NCI-H1105 treated with DMSO at 0.1 percent for 48 hours (cell line): ENCODE measurements around the gene ASXL1.
"Not testable (repeated sequence)": the region's sequence is repeated elsewhere in the genome, so short reads cannot be mapped to it uniquely, and the experiment has no call there.

ENCODE experiments used
- DNase-seq: peaks from one replicate; lab custom pipeline; 2025; lab: John Stamatoyannopoulos, UW

Gene ASXL1

DNA sequence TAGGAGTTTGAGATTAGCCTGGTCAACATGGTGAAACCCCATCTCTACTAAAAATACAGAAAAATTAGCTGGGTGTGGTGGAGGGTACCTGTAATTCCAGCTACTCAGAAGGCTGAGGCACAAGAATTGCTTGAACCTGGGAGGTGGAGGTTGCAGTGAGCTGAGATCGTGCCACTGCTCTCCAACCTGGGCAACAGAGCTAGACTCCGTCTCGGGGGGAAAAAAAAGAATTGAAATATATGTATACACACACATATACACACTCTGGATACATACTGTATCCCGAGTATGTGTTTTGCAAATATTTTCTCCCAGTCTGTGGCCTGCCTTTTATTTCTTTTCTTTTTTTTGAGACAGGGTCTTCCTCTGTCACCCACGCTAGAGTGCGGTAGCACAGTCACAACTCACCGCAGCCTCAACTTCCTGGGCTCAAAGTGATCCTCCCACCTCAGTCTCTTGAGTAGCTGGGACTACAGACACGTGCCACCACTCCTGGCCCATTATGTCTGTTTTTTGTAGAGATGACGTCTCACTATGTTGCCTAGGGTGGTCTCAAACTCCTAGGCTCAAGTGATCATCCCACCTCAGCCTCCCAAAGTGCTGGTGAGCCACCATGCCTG lies 49.1 kb downstream of the ASXL1 start:
- DNase-seq: not testable (repeated sequence)

DNA sequence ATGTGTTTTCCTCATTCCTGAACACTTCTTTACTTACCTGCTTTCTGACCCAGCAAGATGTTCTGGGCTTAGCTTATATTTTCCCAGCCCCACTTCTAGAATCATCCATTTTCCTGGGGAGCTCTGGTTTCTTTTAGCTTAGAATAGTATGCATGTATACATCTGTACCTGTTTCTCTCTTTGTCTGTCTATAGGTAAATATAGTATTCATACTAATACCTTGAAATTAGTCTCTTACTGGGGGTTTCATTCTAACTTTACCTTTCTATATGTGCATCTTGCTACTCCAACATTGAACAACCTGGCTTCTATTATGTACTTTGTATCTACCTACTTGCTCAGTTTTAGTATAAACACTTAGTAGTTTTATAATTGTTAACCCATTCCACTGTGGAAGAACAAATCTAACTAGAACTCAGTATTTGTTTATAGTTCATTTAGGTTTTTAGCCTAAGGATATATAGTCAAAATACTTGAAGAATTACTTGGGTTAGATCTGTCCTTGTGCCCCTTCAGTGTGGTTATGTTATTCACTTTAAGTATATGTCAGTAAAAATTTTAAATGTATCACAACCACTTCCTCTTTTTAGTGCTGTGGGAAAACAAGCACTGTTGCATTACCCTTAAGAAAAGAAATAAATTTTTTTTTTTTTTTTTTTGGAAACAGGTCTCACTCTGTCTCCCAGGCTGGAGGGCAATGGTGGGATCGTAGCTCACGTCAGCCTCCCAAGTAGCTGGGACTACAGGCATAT lies 54.0 kb downstream of the ASXL1 start:
- no peak for DNase-seq

DNA sequence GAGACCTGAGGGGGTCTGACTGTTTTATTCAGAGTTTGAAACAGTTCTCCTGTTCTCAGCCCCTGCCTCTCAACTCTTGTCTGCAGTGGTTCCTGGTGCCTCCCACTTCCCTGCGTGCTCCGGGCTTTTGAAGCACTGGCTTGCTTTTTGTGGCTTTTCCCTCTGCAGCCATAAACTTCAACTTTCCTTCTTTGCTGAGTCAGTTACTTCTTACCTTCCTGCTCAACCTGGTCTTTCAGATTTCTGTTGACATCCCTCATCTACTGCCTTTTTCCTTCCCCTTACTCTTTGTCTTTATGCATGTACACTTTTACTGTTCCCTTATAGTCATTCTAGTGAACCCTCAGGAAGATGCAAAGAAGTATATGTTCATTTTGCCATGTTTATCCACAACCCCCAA lies 57.4 kb downstream of the ASXL1 start:
- no peak for DNase-seq

DNA sequence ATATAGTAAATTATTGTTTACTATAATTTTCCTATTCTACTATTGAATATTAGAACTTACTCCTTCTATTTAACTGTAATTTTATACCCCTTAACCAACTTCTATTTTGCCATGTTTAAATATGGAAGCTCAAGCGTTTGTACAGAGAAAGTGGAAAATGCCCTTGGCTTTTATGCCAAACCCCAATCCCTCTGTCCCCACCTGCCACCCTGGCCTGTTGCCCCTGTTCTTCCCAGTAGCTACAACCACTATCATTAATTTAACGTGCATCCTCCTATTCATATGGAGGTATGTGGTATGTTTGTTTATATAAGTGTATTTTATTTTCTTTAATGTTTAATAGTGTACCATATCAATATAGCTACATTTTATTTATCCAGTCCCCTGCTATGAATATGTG lies 58.1 kb downstream of the ASXL1 start:
- no peak for DNase-seq

DNA sequence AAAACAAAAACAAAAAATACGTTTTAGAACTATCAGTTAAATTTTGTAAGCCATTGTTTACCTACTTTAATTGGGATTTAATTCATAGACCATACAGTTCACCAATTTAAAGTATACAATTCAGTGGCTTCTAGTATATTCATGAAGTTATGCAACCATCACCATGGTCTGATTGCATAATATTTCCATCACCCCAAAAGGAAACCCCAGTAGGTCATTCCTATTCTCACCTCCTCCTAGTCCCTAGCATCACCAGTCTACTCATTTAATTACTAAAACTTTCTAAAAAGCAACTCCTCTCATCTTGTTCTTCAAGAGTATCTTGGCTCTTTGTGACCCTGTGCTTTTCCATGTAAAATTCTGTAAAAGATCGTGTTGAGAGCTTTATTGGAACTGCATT lies 60.2 kb downstream of the ASXL1 start:
- DNase-seq: no peak

DNA sequence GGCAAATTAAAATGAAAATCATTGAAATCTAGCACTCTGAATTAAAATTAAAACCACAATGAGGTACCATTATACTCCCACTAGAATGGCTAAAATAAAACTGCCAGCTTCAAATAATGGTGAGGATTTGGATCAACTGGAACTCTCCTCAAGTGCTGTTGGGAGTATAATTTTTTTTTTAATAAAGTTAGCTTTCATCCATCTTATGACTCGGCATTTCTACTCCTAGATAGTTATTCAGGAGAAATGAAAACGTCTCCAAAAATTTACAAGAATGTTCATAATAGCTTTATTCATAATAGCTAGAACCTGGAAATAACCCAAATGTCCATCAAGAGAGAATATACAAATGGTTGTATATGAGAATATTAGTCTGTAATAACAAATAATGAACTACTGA lies 63.2 kb downstream of the ASXL1 start:
- no peak for DNase-seq

DNA sequence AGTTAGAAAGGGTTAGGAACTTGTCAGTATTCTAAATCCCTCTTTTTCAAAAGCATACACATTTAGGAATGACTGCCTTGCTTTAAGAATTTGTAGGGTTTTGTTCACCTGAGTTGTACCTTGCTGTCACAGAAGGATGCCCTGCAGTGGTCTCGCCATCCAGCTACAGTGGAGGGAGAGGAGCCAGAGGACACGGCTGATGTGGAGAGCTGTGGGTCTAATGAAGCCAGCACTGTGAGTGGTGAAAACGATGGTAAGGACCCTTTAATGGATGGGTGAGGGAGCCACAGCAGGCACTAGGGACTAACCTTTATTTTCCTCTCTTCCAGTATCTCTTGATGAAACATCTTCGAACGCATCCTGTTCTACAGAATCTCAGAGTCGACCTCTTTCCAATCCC lies 69.9 kb downstream of the ASXL1 start:
- no peak for DNase-seq

DNA sequence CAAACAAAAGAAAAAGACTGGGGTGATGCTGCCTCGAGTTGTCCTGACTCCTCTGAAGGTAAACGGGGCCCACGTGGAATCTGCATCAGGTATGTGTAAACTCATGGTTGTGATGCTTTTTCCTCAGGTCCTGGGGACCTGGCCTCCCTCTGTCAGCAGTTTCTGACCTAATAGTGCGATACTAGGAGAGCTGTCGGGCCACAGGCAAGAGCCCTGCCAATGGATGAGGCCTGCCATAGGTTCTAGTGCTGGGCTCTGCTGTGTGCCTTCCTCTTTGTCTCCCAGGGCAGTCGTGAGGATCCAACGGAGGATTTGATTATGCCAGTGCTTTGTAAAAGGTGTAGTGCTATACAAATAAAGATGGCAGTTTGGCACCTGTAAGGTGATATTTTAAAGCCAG lies 71.2 kb downstream of the ASXL1 start:
- no peak for DNase-seq

DNA sequence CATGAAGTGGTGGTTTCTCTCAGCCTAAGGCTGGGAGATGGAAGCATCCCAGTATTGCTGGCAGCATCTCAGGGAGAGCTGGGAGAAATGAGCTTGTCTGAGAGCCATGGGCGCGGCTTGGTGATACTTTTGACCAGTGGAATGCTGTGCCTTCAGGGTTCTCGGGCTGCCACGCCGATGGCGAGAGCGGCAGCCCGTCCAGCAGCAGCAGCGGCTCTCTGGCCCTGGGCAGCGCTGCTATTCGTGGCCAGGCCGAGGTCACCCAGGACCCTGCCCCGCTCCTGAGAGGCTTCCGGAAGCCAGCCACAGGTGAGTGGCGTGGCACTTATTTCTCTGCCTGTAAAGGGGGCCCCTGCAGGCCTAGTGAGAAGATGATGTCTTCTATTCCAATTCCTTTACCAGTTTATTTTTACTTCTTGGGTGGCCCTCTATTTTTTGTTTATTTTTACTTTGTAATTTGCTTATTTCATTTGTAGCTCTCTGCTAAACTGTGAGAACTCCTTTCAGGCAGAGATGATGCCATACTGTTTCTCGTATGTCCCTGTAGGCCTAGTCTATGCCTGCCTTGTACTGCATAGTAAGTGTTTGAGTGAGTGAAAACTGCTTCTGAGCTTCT lies 71.7 kb downstream of the ASXL1 start:
- no peak for DNase-seq

DNA sequence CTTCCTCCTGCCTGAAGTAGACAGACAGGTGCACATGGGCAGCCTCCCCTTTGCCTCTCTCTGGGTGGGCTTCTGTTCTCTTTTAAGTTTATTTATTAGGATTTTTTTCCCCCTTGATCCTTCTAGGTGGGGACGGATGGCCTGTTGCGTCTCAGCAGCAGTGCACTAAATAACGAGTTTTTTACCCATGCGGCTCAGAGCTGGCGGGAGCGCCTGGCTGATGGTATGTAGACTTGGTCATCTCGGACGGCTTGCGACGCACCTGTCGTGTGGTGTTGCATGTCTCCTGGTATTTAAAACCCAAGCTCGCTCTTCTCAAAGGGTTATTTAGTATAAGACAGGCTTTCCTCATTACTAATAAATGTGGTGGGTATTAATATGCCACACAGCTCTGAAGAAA lies 73.3 kb downstream of the ASXL1 start:
- no peak for DNase-seq

DNA sequence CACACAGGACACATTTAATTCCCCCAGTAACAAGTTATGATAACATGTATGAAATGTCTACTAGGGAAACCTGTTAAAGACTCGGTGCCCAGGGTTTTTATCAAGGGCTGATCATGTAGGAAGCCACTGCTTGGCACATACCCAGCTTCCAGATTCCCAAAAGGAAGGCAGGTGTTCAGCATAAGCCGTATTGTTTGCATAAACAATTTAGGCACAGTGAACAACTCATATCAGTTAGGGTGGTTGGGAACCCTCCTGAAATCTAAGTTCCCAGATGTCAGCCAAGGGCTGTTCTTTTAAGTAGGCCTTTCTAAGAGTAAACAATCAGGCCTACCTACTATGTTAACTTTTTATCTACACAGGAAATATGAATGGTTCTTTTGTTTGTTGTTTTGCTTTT lies 74.1 kb downstream of the ASXL1 start:
- peak; percentile 93 for DNase-seq

DNA sequence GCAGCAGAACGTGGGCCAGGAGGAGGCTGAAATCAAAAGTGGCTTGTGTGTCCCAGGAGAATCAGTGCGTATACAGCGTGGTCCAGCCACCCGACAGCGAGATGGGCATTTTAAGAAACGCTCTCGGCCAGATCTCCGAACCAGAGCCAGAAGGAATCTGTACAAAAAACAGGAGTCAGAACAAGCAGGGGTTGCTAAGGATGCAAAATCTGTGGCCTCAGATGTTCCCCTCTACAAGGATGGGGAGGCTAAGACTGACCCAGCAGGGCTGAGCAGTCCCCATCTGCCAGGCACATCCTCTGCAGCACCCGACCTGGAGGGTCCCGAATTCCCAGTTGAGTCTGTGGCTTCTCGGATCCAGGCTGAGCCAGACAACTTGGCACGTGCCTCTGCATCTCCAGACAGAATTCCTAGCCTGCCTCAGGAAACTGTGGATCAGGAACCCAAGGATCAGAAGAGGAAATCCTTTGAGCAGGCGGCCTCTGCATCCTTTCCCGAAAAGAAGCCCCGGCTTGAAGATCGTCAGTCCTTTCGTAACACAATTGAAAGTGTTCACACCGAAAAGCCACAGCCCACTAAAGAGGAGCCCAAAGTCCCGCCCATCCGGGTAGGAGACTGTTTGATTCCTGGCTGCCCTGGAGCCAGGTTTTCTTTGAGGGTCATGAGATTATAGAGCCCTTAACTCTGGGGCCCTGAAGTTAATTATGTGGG lies 75.3 kb downstream of the ASXL1 start:
- DNase-seq: no peak

DNA sequence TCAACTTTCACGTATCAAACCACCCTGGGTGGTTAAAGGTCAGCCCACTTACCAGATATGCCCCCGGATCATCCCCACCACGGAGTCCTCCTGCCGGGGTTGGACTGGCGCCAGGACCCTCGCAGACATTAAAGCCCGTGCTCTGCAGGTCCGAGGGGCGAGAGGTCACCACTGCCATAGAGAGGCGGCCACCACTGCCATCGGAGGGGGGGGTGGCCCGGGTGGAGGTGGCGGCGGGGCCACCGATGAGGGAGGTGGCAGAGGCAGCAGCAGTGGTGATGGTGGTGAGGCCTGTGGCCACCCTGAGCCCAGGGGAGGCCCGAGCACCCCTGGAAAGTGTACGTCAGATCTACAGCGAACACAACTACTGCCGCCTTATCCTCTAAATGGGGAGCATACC lies 76.3 kb downstream of the ASXL1 start:
- DNase-seq: no peak

DNA sequence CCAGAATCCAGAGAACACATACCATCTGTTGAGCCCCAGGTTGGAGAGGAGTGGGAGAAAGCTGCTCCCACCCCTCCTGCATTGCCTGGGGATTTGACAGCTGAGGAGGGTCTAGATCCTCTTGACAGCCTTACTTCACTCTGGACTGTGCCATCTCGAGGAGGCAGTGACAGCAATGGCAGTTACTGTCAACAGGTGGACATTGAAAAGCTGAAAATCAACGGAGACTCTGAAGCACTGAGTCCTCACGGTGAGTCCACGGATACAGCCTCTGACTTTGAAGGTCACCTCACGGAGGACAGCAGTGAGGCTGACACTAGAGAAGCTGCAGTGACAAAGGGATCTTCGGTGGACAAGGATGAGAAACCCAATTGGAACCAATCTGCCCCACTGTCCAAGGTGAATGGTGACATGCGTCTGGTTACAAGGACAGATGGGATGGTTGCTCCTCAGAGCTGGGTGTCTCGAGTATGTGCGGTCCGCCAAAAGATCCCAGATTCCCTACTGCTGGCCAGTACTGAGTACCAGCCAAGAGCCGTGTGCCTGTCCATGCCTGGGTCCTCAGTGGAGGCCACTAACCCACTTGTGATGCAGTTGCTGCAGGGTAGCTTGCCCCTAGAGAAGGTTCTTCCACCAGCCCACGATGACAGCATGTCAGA lies 77.4 kb downstream of the ASXL1 start:
- DNase-seq: no peak

DNA sequence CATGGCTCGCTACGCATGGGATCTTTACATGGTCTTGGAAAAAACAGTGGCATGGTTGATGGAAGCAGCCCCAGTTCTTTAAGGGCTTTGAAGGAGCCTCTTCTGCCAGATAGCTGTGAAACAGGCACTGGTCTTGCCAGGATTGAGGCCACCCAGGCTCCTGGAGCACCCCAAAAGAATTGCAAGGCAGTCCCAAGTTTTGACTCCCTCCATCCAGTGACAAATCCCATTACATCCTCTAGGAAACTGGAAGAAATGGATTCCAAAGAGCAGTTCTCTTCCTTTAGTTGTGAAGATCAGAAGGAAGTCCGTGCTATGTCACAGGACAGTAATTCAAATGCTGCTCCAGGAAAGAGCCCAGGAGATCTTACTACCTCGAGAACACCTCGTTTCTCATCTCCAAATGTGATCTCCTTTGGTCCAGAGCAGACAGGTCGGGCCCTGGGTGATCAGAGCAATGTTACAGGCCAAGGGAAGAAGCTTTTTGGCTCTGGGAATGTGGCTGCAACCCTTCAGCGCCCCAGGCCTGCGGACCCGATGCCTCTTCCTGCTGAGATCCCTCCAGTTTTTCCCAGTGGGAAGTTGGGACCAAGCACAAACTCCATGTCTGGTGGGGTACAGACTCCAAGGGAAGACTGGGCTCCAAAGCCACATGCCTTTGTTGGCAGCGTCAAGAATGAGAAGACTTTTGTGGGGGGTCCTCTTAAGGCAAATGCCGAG lies 78.2 kb downstream of the ASXL1 start:
- no peak for DNase-seq

DNA sequence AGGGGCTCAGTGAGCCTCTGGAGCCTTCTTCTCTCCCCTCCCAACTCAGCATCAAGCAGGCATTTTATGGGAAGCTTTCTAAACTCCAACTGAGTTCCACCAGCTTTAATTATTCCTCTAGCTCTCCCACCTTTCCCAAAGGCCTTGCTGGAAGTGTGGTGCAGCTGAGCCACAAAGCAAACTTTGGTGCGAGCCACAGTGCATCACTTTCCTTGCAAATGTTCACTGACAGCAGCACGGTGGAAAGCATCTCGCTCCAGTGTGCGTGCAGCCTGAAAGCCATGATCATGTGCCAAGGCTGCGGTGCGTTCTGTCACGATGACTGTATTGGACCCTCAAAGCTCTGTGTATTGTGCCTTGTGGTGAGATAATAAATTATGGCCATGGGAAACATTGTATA lies 78.8 kb downstream of the ASXL1 start:
- DNase-seq: no peak

DNA sequence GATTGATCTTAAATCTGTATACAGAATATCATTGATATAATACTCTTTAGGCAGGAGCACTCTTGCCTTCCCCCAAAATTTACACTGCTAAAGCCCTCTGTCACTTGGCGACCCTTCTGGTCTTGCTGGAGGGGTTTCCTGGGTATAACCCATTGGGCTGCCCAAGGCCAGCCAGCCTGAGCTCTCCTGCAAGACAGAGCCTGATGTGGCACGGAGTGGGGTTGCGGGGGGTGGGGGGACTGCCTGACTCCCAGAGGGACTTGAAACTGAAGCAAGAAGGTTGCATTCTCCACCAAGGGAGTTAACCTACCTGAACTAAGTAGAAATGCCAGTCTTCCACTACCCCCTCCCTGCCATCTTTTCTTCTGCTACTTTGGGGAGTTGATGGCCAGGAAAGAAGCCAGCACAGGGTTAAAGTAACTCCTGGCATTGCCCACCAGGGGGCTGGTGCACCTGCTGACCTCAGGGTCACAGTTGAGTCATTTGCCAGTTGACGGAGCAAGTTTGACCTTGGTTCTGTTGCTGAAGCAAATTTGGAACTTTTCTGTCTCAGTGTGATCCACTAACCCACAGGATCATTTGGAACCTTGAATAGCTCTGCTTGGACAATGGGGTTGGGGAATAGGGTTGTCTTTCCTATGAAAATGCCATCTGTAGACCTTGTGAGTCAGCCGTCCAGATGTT lies 79.4 kb downstream of the ASXL1 start:
- no peak for DNase-seq

DNA sequence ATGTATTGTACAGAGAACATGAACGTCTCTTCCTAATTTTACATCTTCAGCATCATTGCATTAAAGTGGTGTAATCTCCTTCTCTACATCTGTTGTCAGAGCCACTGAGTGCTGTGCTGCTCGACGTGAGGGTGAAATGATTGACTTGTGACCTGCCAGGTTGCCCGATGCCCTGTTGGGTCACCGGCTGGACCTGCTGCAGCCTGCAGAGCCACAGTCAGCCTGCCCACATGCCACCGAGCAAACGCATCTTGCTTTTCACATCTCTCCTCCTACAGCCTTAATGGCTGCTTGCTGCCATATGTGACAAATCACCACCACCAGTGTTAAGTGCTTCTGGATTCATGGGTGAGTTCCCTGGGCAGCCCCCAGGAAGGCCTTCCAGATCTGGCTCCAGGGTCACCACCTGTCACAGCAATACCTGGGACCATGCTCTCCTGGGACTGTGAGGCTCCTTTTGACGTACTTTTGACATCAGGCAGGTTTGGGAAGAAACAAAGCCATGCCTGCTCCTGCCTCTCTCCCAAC lies 80.3 kb downstream of the ASXL1 start:
- DNase-seq: no peak

DNA sequence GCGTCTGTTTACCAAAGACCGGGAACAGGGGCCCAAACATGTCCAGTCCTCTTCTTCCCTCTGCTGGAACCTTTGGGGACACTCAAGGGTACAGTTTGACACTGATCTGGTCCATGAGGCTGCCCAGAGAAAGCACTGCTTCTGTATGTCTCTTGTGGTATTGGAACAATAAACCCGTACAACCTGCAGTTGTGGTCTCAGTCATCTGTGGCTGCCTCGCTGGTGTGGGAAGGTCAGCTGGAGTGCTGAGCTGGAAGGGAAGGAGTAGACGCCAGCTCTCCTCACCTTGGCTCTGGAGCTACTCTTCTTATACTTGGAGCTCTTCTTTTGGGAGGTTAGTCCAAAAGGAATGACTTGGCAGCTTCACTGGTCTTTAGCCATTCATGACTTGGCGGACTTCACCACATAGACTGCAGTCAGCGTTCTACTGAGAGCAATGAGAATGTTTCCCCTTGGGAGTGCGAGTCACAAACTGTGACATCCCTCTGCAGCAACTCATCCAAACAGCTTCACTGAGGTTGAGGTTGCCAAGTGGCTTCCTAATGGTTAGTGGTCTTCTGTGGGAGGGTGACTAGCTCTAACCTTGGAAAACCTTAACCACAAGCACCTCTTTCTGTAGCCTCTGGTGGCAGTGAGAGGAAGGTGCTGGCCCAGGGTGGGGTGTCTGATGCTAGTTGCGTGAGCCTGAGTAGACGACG lies 81.2 kb downstream of the ASXL1 start:
- DNase-seq: no peak

DNA sequence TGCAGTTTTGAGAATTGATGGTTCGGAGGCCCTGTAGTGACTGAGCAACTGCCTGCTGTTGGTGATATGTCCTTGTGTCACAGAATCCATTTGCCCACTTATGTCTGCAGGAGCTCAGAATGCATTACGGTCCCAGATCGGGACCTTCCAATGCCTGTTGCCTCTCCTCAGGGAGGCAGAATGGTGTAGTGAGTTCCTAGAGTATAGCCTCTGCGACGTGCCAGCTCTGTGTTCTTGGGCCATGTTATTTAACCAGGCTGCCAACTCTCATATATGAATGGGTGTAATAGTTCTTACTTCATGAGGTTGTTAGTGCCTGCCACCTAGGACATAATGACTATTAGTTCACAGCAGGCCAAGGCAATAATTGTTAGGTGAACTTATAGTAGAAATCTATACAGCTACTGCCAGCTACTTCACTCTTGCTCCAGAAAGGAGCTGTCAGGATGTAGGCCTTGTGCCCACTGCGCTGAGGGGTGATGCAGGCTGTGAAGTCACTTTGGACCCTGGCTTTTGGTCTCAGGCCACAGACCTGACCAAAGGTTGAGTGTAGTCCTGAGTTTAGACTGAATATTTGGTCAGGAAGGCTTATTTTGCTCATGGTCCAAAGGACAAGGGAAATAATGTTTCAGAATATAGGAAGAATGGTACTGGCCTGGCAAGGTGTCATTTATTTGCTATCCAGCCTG lies 82.1 kb downstream of the ASXL1 start:
- no peak for DNase-seq
